Measurements from ENCODE around the gene MRPL42.

GRCh38 chr12:93536111-93536765 is 68.9 kb downstream of the MRPL42 start:
- TF ChIP-seq CTCF (IDR thresholded peaks at IDR 0.05) (no peak), EZH2 (IDR thresholded peaks at IDR 0.05; ENCODE audit: borderline replicate concordance, insufficient read depth, low read depth, low read length, poor library complexity, severe bottlenecking) (no peak)
